ENCODE results near the gene SYNJ2.
A peak's percentile ranks its signal among the peaks of the same experiment; 100 is the strongest.

The SYNJ2 gene

GRCh38 chr6:158026901-158027589 lies 45.4 kb downstream of the SYNJ2 start:
- DNase-seq (ENCODE audit: low spot score), result no peak

GRCh38 chr6:158027590-158028285 lies 46.1 kb downstream of the SYNJ2 start:
- no peak for DNase-seq (ENCODE audit: low spot score)

- DNase-seq (ENCODE audit: low spot score), result no peak
Observed at GRCh38 chr6:158028421-158028820, 46.8 kb downstream of the SYNJ2 start.

GRCh38 chr6:158028876-158029275 lies 47.2 kb downstream of the SYNJ2 start:
- DNase-seq (ENCODE audit: low spot score), result no peak

- DNase-seq (ENCODE audit: low spot score), result no peak
Observed at GRCh38 chr6:158029668-158030230, 48.1 kb downstream of the SYNJ2 start.

- DNase-seq (ENCODE audit: low spot score), result no peak
Observed at GRCh38 chr6:158030380-158031300, 49.0 kb downstream of the SYNJ2 start.

- DNase-seq (ENCODE audit: low spot score), result no peak
Observed at GRCh38 chr6:158031381-158032353, 50.0 kb downstream of the SYNJ2 start.

- no peak for DNase-seq (ENCODE audit: low spot score)
Observed at GRCh38 chr6:158032354-158032733, 50.7 kb downstream of the SYNJ2 start.

GRCh38 chr6:158033077-158033750 lies 51.6 kb downstream of the SYNJ2 start:
- DNase-seq (ENCODE audit: low spot score), result no peak

- DNase-seq (ENCODE audit: low spot score), result no peak
Observed at GRCh38 chr6:158033751-158034702, 52.4 kb downstream of the SYNJ2 start.

GRCh38 chr6:158036261-158036660 lies 54.6 kb downstream of the SYNJ2 start:
- no peak for DNase-seq (ENCODE audit: low spot score)

- no peak for DNase-seq (ENCODE audit: low spot score)
Observed at GRCh38 chr6:158037021-158037420, 55.4 kb downstream of the SYNJ2 start.

GRCh38 chr6:158037771-158038170 lies 56.1 kb downstream of the SYNJ2 start:
- no peak for DNase-seq (ENCODE audit: low spot score)

- no peak for DNase-seq (ENCODE audit: low spot score)
Observed at GRCh38 chr6:158038291-158039177, 56.9 kb downstream of the SYNJ2 start.

- DNase-seq (ENCODE audit: low spot score), result no peak
Observed at GRCh38 chr6:158039178-158039557, 57.5 kb downstream of the SYNJ2 start.

- no peak for DNase-seq (ENCODE audit: low spot score)
Observed at GRCh38 chr6:158039571-158040050, 57.9 kb downstream of the SYNJ2 start.

GRCh38 chr6:158040051-158040803 lies 58.6 kb downstream of the SYNJ2 start:
- DNase-seq (ENCODE audit: low spot score), result peak; percentile 73

All from hematopoietic multipotent progenitor cell treated with erythropoietin and hydrocortisone succinate and interleukin-3 and kit ligand, for 17 days (in vitro differentiated cells).